LNCaP clone FGC (cell line): ENCODE data around the gene PCGF1.
"Not testable (repeated sequence)": the region's sequence is repeated elsewhere in the genome, so short reads cannot be mapped to it uniquely, and the experiment has no call there.

Experiments
- DNase-seq: peaks from one replicate; pipeline ENCODE4 v3.0.0-alpha.2; 2011; ENCODE audit warnings: low read depth
- H3K4me3 ChIP-seq: 2 replicates; pipeline ENCODE4 v1.5.1; 2011; ENCODE audit warnings: mild to moderate bottlenecking, low read depth, low read length, control low read depth
- CTCF ChIP-seq: IDR thresholded peaks from 2 replicates; pipeline ENCODE4 v1.5.1; 2012; ENCODE audit warnings: mild to moderate bottlenecking; ENCODE audit not compliant: control insufficient read depth, insufficient read depth; ENCODE audit errors: extremely low read depth

The PCGF1 gene

GRCh38 chr2:74461187-74462053 lies 46.1 kb downstream of the PCGF1 start:
- no peak for DNase-seq
- TF ChIP-seq CTCF = no peak
- H3K4me3 ChIP-seq = no peak overlapping the region

- H3K4me3 ChIP-seq, DNase-seq: not testable (repeated sequence)
Observed at GRCh38 chr2:74460187-74460586, 47.3 kb downstream of the PCGF1 start.

- DNase-seq = not testable (repeated sequence)
- peak overlapping the region; percentile 88 for H3K4me3 ChIP-seq
Observed at GRCh38 chr2:74459503-74460118, 47.9 kb downstream of the PCGF1 start.

- TF ChIP-seq CTCF = no peak
- peak overlapping the region; percentile 88 for H3K4me3 ChIP-seq
- DNase-seq = no peak
Observed at GRCh38 chr2:74458938-74459363, 48.5 kb downstream of the PCGF1 start.

GRCh38 chr2:74458132-74458937 lies 49.2 kb downstream of the PCGF1 start, which contains the start of gene WBP1:
Gene WBP1 (plus strand): TSS chr2:74458438. CDS start chr2:74458603, 165 bp downstream.
- H3K4me3 ChIP-seq = peak within 1 kb of the TSS; percentile 88
- peak; percentile 99 for DNase-seq
- no peak for TF ChIP-seq CTCF

- DNase-seq = no peak
- TF ChIP-seq CTCF = no peak
- H3K4me3 ChIP-seq = peak overlapping the region; percentile 88
Observed at GRCh38 chr2:74457549-74458131, 49.9 kb downstream of the PCGF1 start.

GRCh38 chr2:74457129-74457548 lies 50.4 kb downstream of the PCGF1 start:
- no peak for TF ChIP-seq CTCF
- peak overlapping the region; percentile 88 for H3K4me3 ChIP-seq
- no peak for DNase-seq
